Lung (tissue), 10 donors: Measurements from ENCODE around the gene VKORC1L1. TPM values are rescaled to one million over a fixed set of nuclear protein-coding genes. Genes with fewer than 3 reads are reported as not detected.
A peak's percentile ranks its signal among the peaks of the same experiment; 100 is the strongest.
"Not testable (repeated sequence)": the region's sequence is repeated elsewhere in the genome, so short reads cannot be mapped to it uniquely, and the experiment has no call there.

Experiments used
- ATAC-seq: fragments of 200-7000 bp; cut with Tn5 transposase; one replicate; pipeline ENCODE4 v1.9.1; 2020; ENCODE audit warnings: moderate number of reproducible peaks; ENCODE audit not compliant: insufficient read depth, low FRiP score
- DNase-seq, 3 donors: peaks; one replicate each; pipeline ENCODE4 v3.0.0-alpha.2; 2013 to 2017
- H3K27ac ChIP-seq, 2 donors: one replicate each; pipeline ENCODE4 v1.5.1; 2013; ENCODE audit warnings: mild to moderate bottlenecking in 2 of 2, moderate library complexity in 2 of 2, control low read depth in 1 of 2, inconsistent platforms in 1 of 2, low read depth in 1 of 2, low read length in 1 of 2
- H3K27me3 ChIP-seq, 3 donors: one replicate each; pipeline ENCODE4 v1.5.1; 2013; ENCODE audit warnings: low read length in 2 of 3; ENCODE audit not compliant: control insufficient read depth in 3 of 3, insufficient read depth in 3 of 3
- H3K36me3 ChIP-seq, 4 donors: one replicate each; pipeline ENCODE4 v1.5.1; 2013; ENCODE audit warnings: low read length in 4 of 4, mild to moderate bottlenecking in 1 of 4, moderate library complexity in 1 of 4; ENCODE audit not compliant: control insufficient read depth in 4 of 4, insufficient read depth in 4 of 4
- H3K4me1 ChIP-seq, 5 donors: one replicate each; pipeline ENCODE4 v1.5.1; 2013; ENCODE audit warnings: low read length in 5 of 5, mild to moderate bottlenecking in 2 of 5, moderate library complexity in 1 of 5; ENCODE audit not compliant: control insufficient read depth in 5 of 5, insufficient read depth in 5 of 5
- H3K4me3 ChIP-seq: one replicate; pipeline ENCODE4 v1.5.1; 2013; ENCODE audit warnings: mild to moderate bottlenecking, control low read depth, moderate library complexity
- H3K9ac ChIP-seq, 2 donors: one replicate each; pipeline ENCODE4 v1.5.1; 2013; ENCODE audit warnings: low read length in 2 of 2, control low read depth in 1 of 2; ENCODE audit not compliant: insufficient read depth in 1 of 2
- H3K9me3 ChIP-seq, 4 donors: one replicate each; pipeline ENCODE4 v1.5.1; 2013; ENCODE audit warnings: low read length in 3 of 4, mild to moderate bottlenecking in 1 of 4, moderate library complexity in 1 of 4; ENCODE audit not compliant: control insufficient read depth in 4 of 4, insufficient read depth in 3 of 4
- WGBS, 2 donors: extraction: QIAGEN DNeasy Blood & Tissue Kit; methylation state at CpG; one replicate each; pipeline ENCODE4 v1.1.7; 2013; 5-methylcytosine and 5-hydroxymethylcytosine counted together
- polyA plus RNA-seq, 2 donors: library from polyadenylated mRNA; stranded (reverse); fragments of 200-250 nt; gene quantifications; one replicate each; pipeline ENCODE4 v1.2.1, GENCODE V29; 2013
- total RNA-seq, 2 donors: library from RNA; depleted of rRNA in 1 of 2; stranded (reverse); fragments of >200 nt in 1 of 2; gene quantifications; one replicate each; pipeline ENCODE4 v1.2.1, GENCODE V29; 2014 to 2021
- donor health status: Bipolar disorder and iron deficiency.
- donor health status: healthy.
- donor health status: DM: yes; HTN: yes; CAD: no.

Gene VKORC1L1
- total and polyA plus RNA-seq, 4 donors: 15.1 to 36.8 (median 24.4) TPM

GRCh38 chr7:65879292-65880153, 6.6 kb downstream of the VKORC1L1 start:
- not testable (repeated sequence) for H3K4me3 ChIP-seq, H3K4me1 ChIP-seq, H3K9ac ChIP-seq, ATAC-seq, H3K36me3 ChIP-seq, H3K9me3 ChIP-seq, DNase-seq, H3K27me3 ChIP-seq
- H3K27ac ChIP-seq: peak overlapping the region in 1 of 2 donors; percentile 63
- 62 to 65% methylated on average over 5 of the region's 5 CpGs for WGBS, 2 donors

DNA sequence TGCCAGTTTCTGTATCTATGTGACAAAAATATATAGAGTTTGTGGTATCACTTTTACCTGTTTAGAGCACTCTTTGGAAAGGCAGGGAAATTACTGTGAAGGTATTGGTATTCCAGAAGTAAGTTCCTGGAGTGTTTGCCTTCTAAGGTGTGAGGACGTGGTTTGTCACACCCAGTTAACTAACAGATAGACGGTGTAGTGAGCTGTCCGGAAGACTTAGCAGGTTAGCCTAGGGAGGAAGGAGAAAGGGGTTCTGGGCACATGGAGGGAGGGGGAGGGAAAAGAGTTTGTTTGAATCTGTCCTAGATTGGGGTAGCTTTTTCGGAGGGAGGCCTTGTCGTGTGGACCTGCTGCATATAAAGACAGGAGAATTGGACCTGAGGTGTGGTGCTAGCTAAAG, 7.4 kb downstream of the VKORC1L1 start:
- not testable (repeated sequence) for H3K36me3 ChIP-seq, H3K27ac ChIP-seq, H3K27me3 ChIP-seq, H3K4me1 ChIP-seq, H3K4me3 ChIP-seq, DNase-seq, H3K9me3 ChIP-seq, H3K9ac ChIP-seq
- 68 to 81% methylated on average over 5 of the region's 5 CpGs for WGBS, 2 donors
- ATAC-seq: peak; percentile 74

DNA sequence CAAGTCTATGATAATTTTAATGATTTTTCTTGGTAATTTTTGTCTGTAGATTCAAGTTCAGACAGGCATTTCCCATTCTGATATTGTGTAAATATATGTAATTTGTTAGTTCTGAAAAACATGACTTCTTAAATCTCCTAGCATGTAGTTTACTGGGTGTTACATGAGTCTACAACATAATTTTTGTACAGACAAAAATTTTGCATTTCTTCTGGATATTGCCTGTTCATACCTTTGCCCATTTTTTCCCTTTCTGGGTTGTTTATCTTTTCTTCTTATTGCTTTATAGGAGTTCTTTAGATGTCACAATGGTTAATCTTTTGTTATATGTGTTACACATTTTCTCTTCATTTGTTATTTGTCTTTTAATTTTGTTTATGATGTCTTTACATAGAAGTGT, 12.1 kb downstream of the VKORC1L1 start:
- H3K4me1 ChIP-seq, ATAC-seq, H3K9me3 ChIP-seq, H3K36me3 ChIP-seq, H3K27me3 ChIP-seq, H3K4me3 ChIP-seq, H3K27ac ChIP-seq, DNase-seq, H3K9ac ChIP-seq: not testable (repeated sequence)

DNA sequence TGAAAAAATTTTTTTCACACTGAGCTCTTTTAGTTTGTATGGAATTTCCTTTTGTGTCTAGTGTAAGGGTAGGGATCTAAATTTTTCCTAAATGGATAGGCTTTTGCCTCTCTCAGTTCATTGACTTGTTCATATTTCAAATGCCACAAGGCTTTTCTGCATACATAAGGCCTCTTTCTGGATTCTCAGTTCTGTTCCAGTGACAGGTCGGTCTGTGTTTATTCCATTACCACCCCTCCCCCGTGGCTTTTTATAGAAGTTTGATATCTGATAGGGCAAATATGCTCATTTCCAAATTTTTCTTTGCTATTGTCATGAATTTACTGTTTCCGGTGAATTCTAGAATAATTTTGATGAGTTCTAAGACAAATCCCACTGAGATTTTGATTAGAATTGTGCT, 12.7 kb downstream of the VKORC1L1 start:
- not testable (repeated sequence) for DNase-seq, H3K9me3 ChIP-seq, H3K4me1 ChIP-seq, H3K36me3 ChIP-seq, ATAC-seq, H3K9ac ChIP-seq, H3K27me3 ChIP-seq, H3K4me3 ChIP-seq, H3K27ac ChIP-seq
- 95 to 100% methylated on average over 1 of the region's 3 CpGs for WGBS, 2 donors

- not testable (repeated sequence) for H3K4me1 ChIP-seq, H3K9me3 ChIP-seq, ATAC-seq, DNase-seq, H3K9ac ChIP-seq, H3K27ac ChIP-seq, H3K36me3 ChIP-seq, H3K4me3 ChIP-seq, H3K27me3 ChIP-seq
- 63 to 65% methylated on average over 5 of the region's 5 CpGs for WGBS, 2 donors
These were observed 15.7 kb downstream of the VKORC1L1 start for GRCh38 chr7:65888434-65889156.

DNA sequence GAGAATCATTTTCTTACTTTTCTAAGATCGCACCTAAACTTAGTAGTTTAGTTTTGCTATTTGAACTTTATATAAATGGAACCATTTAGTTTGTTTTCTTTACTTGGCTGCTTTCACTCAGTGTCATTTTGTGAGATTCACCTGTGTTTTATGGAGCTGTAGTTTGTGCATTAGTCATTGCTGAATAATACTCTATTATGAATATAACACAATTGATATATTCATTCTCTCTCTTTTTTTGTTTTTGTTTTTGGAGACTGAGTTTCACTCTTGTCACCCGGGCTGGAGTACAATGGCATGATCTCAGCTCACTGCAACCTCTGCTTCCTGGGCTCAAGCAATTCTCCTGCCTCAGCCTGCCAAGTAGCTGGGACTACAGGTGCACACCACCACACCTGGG, 16.8 kb downstream of the VKORC1L1 start:
- not testable (repeated sequence) for H3K27ac ChIP-seq, H3K4me3 ChIP-seq, H3K9ac ChIP-seq, H3K27me3 ChIP-seq, ATAC-seq, H3K9me3 ChIP-seq, H3K4me1 ChIP-seq, H3K36me3 ChIP-seq, DNase-seq
- 94 to 97% methylated on average over 2 of the region's 2 CpGs for WGBS, 2 donors
